ENCODE results near the gene RAB3D.
A peak's percentile ranks its signal among the peaks of the same experiment; 100 is the strongest.

The RAB3D gene

GRCh38 chr19:11299946-11300810, 39.3 kb downstream of the RAB3D start:
- H3K27ac ChIP-seq (ENCODE audit: extremely low read depth, low read depth, low read length), result no peak overlapping the region
- H3K4me3 ChIP-seq (ENCODE audit: low read depth, low read length), result no peak overlapping the region
- no peaks in the 10 kb centered on the region for H3K9me3 ChIP-seq (ENCODE audit: control insufficient read depth, insufficient read depth, low read depth, low read length)
- ChIA-PET CTCF (interaction anchor here (1.2 kb wide), 1 partner anchor 182 kb away, joined by 4 read pairs; no protein-coding TSS in a partner anchor), POLR2A (no interaction called here)
- TF ChIP-seq EGR2 (tag by site-specific recombination; IDR thresholded peaks at IDR 0.05; ENCODE audit: low read depth) (peak; percentile 33; the same call in 1 of the 2 replicates), ZSCAN5A (tag by site-specific recombination; IDR thresholded peaks at IDR 0.05) (no peak), ZBTB44 (tag by site-specific recombination; IDR thresholded peaks at IDR 0.05) (no peak), ZNF37A (tag by site-specific recombination; IDR thresholded peaks at IDR 0.05) (peak; percentile 98)
- H3K4me1 ChIP-seq (ENCODE audit: control insufficient read depth, insufficient read depth, low read length), result no peaks in the 10 kb centered on the region
- H3K36me3 ChIP-seq (ENCODE audit: control insufficient read depth in 2 of 2, insufficient read depth in 1 of 2, low read length in 2 of 2), result no peaks in the 10 kb centered on the region

GRCh38 chr19:11296264-11296663, 43.2 kb downstream of the RAB3D start:
- ChIA-PET POLR2A (interaction anchor here (0.7 kb wide), 1 partner anchor 94 kb away, joined by 3 read pairs; no protein-coding TSS in a partner anchor), CTCF (interaction anchor here (0.6 to 4.1 kb wide), 11 partner anchors 27 to 194 kb away, joined by 3 to 44 read pairs (median 3); partner anchors contain the start of genes CCDC159, ODAD3, PRKCSH and SWSAP1)
- no peaks in the 10 kb centered on the region; the same call in 1 of the 2 replicates for H3K4me1 ChIP-seq (ENCODE audit: control insufficient read depth, insufficient read depth, low read length)
- H3K9me3 ChIP-seq (ENCODE audit: control insufficient read depth, insufficient read depth, low read depth, low read length), result no peaks in the 10 kb centered on the region
- TF ChIP-seq ZNF341 (tag by site-specific recombination; IDR thresholded peaks at IDR 0.05; ENCODE audit: low read depth), result peak; percentile 52
- TF ChIP-seq ZBTB20 (tag by site-specific recombination; IDR thresholded peaks at IDR 0.05), result no peak
- TF ChIP-seq ZFP37 (tag by site-specific recombination; IDR thresholded peaks at IDR 0.05), result no peak
- H3K36me3 ChIP-seq (ENCODE audit: control insufficient read depth in 2 of 2, insufficient read depth in 1 of 2, low read length in 2 of 2), result no peaks in the 10 kb centered on the region
- H3K4me3 ChIP-seq (ENCODE audit: low read depth, low read length), result no peak overlapping the region
- H3K27ac ChIP-seq (ENCODE audit: extremely low read depth, low read depth, low read length), result 0 out of 2 replicates have a peak overlapping the region, but pooled peaks have one; percentile 24

GRCh38 chr19:11295665-11296245, 43.7 kb downstream of the RAB3D start, which contains the start of gene TSPAN16:
Gene TSPAN16, plus strand, starts transcription at chr19:11296160. Its CDS starts 138 bp downstream, at chr19:11296298.
- Histone ChIP-seq H3K27ac (ENCODE audit: extremely low read depth, low read depth, low read length) (0 out of 2 replicates have a peak within 1 kb of the TSS, but pooled peaks have one; percentile 24), H3K4me1 (ENCODE audit: control insufficient read depth, insufficient read depth, low read length) (no peaks in the 10 kb centered on the region; the same call in 1 of the 2 replicates), H3K9me3 (ENCODE audit: control insufficient read depth, insufficient read depth, low read depth, low read length) (no peaks in the 10 kb centered on the region), H3K36me3 (ENCODE audit: control insufficient read depth in 2 of 2, insufficient read depth in 1 of 2, low read length in 2 of 2) (no peaks in the 10 kb centered on the region), H3K4me3 (ENCODE audit: low read depth, low read length) (no peak within 1 kb of the TSS)
- ChIA-PET POLR2A (interaction anchor here (0.7 kb wide), 1 partner anchor 95 kb away, joined by 3 read pairs; no protein-coding TSS in a partner anchor), CTCF (interaction anchor here (1.2 to 4.1 kb wide), 5 partner anchors 28 to 187 kb away, joined by 3 to 44 read pairs (median 4); no protein-coding TSS in a partner anchor)
- peak; percentile 66 for TF ChIP-seq KLF1 (tag by site-specific recombination; IDR thresholded peaks at IDR 0.05)
- TF ChIP-seq SETDB1 (IDR thresholded peaks at IDR 0.05; ENCODE audit: insufficient read length, low read length), result no peak
- no peak for TF ChIP-seq ZNF777 (tag by site-specific recombination; IDR thresholded peaks at IDR 0.05; ENCODE audit: borderline replicate concordance)
- TF ChIP-seq ZNF561 (tag by site-specific recombination; IDR thresholded peaks at IDR 0.05; ENCODE audit: borderline replicate concordance), result no peak

- no peak for TF ChIP-seq WT1 (tag by site-specific recombination; IDR thresholded peaks at IDR 0.05)
- peak; percentile 57; the same call in 1 of the 2 replicates for TF ChIP-seq ZNF121 (tag by site-specific recombination; IDR thresholded peaks at IDR 0.05)
- no peak overlapping the region for H3K4me3 ChIP-seq (ENCODE audit: low read depth, low read length)
- H3K9me3 ChIP-seq (ENCODE audit: control insufficient read depth, insufficient read depth, low read depth, low read length), result no peaks in the 10 kb centered on the region
- POLR2A ChIA-PET, result no interaction called here
- CTCF ChIA-PET, result interaction anchor here (1.8 to 4.1 kb wide), 3 partner anchors 27 to 87 kb away, joined by 4 to 44 read pairs (median 5); no protein-coding TSS in a partner anchor
- H3K4me1 ChIP-seq (ENCODE audit: control insufficient read depth, insufficient read depth, low read length), result no peaks in the 10 kb centered on the region; the same call in 1 of the 2 replicates
- H3K36me3 ChIP-seq (ENCODE audit: control insufficient read depth in 2 of 2, insufficient read depth in 1 of 2, low read length in 2 of 2), result no peaks in the 10 kb centered on the region
- no peak overlapping the region for H3K27ac ChIP-seq (ENCODE audit: extremely low read depth, low read depth, low read length)
Observed at GRCh38 chr19:11295180-11295579, 44.3 kb downstream of the RAB3D start.
